ENCODE results near the gene POLR2H. TPM values are rescaled to one million over a fixed set of nuclear protein-coding genes. Genes with fewer than 3 reads are reported as not detected.

The POLR2H gene
- total RNA-seq (2014; rRNA removed; shearing (Covaris generic)): 265 and 371 TPM in 2 replicates

- DNase-seq (ENCODE audit: low read depth): peak; percentile 76
These were observed at the start of gene POLR2H, which contains the start of gene CLCN2 for GRCh38 chr3:184361532-184361931. Gene POLR2H (plus strand): TSS chr3:184361710. CDS start chr3:184363493, 1,783 bp downstream. Gene CLCN2 (minus strand): TSS chr3:184361605. CDS start chr3:184361479, 126 bp downstream.

- DNase-seq (ENCODE audit: low read depth): peak; percentile 97
These were observed 47.2 kb upstream of the POLR2H start, which contains the start of gene EIF4G1 for GRCh38 chr3:184314363-184314699. Gene EIF4G1 (plus strand): TSS chr3:184314606. CDS start chr3:184315797, 1,191 bp downstream.

- DNase-seq (ENCODE audit: low read depth): peak; percentile 84
These were observed 46.6 kb upstream of the POLR2H start for GRCh38 chr3:184314700-184315542.

- DNase-seq (ENCODE audit: low read depth): no peak
These were observed 46.0 kb upstream of the POLR2H start for GRCh38 chr3:184315543-184315867.

GRCh38 chr3:184315871-184316661, 45.4 kb upstream of the POLR2H start:
- DNase-seq (ENCODE audit: low read depth): no peak

- DNase-seq (ENCODE audit: low read depth): no peak
These were observed 44.7 kb upstream of the POLR2H start for GRCh38 chr3:184316792-184317191.

- no peak for DNase-seq (ENCODE audit: low read depth)
These were observed 44.3 kb upstream of the POLR2H start for GRCh38 chr3:184317201-184317600.

GRCh38 chr3:184320104-184320445, 41.4 kb upstream of the POLR2H start:
- DNase-seq (ENCODE audit: low read depth): peak; percentile 98

- no peak for DNase-seq (ENCODE audit: low read depth)
These were observed 39.8 kb upstream of the POLR2H start for GRCh38 chr3:184321666-184322065.

- no peak for DNase-seq (ENCODE audit: low read depth)
These were observed 38.6 kb upstream of the POLR2H start for GRCh38 chr3:184322731-184323487.

GRCh38 chr3:184323696-184324095, 37.8 kb upstream of the POLR2H start:
- no peak for DNase-seq (ENCODE audit: low read depth)

GRCh38 chr3:184325269-184325668, 36.2 kb upstream of the POLR2H start:
- no peak for DNase-seq (ENCODE audit: low read depth)

- no peak for DNase-seq (ENCODE audit: low read depth)
These were observed 35.7 kb upstream of the POLR2H start for GRCh38 chr3:184325715-184326369.

GRCh38 chr3:184327171-184327570, 34.3 kb upstream of the POLR2H start:
- no peak for DNase-seq (ENCODE audit: low read depth)

- DNase-seq (ENCODE audit: low read depth): no peak
These were observed 33.0 kb upstream of the POLR2H start for GRCh38 chr3:184328516-184328915.

GRCh38 chr3:184332370-184333090, 29.0 kb upstream of the POLR2H start:
- peak; percentile 93 for DNase-seq (ENCODE audit: low read depth)

GRCh38 chr3:184333190-184333589, 28.3 kb upstream of the POLR2H start:
- DNase-seq (ENCODE audit: low read depth): no peak

- DNase-seq (ENCODE audit: low read depth): no peak
These were observed 27.8 kb upstream of the POLR2H start for GRCh38 chr3:184333700-184334099.

GRCh38 chr3:184334470-184335158, 26.9 kb upstream of the POLR2H start:
- DNase-seq (ENCODE audit: low read depth): peak; percentile 82

- peak; percentile 41 for DNase-seq (ENCODE audit: low read depth)
These were observed 26.2 kb upstream of the POLR2H start for GRCh38 chr3:184335291-184335660.

All from Daoy (cell line).